Lower lobe of right lung (tissue), 2 donors: ENCODE data around the gene PDE6H. TPM values are rescaled to one million over a fixed set of nuclear protein-coding genes. Genes with fewer than 3 reads are reported as not detected.

Experiments
- ATAC-seq, 2 donors: fragments of 200-7000 bp; cut with Tn5 transposase; one replicate each; pipeline ENCODE4 v1.9.1; 2020 to 2022; ENCODE audit warnings: mild to moderate bottlenecking in 2 of 2, moderate library complexity in 2 of 2
- DNase-seq: peaks from one replicate; pipeline ENCODE4 v3.0.0-alpha.2; 2020
- H3K27ac ChIP-seq: fragments of 200-600 bp; one replicate; pipeline ENCODE4 v1.8.0; 2022
- H3K27me3 ChIP-seq: fragments of 200-600 bp; one replicate; pipeline ENCODE4 v1.8.0; 2022; ENCODE audit warnings: low read depth
- H3K36me3 ChIP-seq: fragments of 200-600 bp; one replicate; pipeline ENCODE4 v1.8.0; 2022; ENCODE audit warnings: mild to moderate bottlenecking
- H3K4me1 ChIP-seq: fragments of 200-600 bp; one replicate; pipeline ENCODE4 v1.8.0; 2022
- H3K4me3 ChIP-seq: fragments of 200-600 bp; one replicate; pipeline ENCODE4 v1.8.0; 2022; ENCODE audit warnings: mild to moderate bottlenecking
- H3K9me3 ChIP-seq: fragments of 200-600 bp; one replicate; pipeline ENCODE4 v1.8.0; 2022
- CTCF ChIP-seq: fragments of 200-600 bp; IDR thresholded peaks from one replicate; pipeline ENCODE4 v1.8.0; 2022; ENCODE audit warnings: antibody characterized with exemption, mild to moderate bottlenecking
- intact Hi-C: fragments of 100-400 bp; cut with DNase I; formaldehyde crosslinking; loops from one replicate; pipeline ENCODE4 v1.11.0; 2022
- total RNA-seq: library from RNA; stranded (reverse); fragmentation: NEBNext Ultra II Directional; extraction: Animal tissue kit (Norgen Biotek cat#: 25700); gene quantifications from one replicate; pipeline ENCODE4 v1.2.1, GENCODE V29; 2021
- donor health status: DM: no; HTN: yes; CAD: no; lungs with severe emphysema.

PDE6H gene
- total RNA-seq, 1 donor from 2014 or later = 0.53 TPM

- intact Hi-C loops = no loop called here
- Histone ChIP-seq H3K36me3 (no peaks in the 10 kb centered on the region), H3K4me3 (no peak overlapping the region), H3K27ac (peak overlapping the region; percentile 85), H3K27me3 (no peaks in the 10 kb centered on the region), H3K4me1 (peaks cover 32% of the 10 kb centered on the region), H3K9me3 (no peaks in the 10 kb centered on the region)
- ATAC-seq = no peak
- DNase-seq = no peak
- no peak for TF ChIP-seq CTCF
These were observed 10.0 kb upstream of the PDE6H start for GRCh38 chr12:14962797-14963196.

GRCh38 chr12:14963520-14963919 lies 9.3 kb upstream of the PDE6H start:
- intact Hi-C loops = no loop called here
- no peaks in the 10 kb centered on the region for H3K36me3 ChIP-seq
- no peak for TF ChIP-seq CTCF
- H3K27me3 ChIP-seq = no peaks in the 10 kb centered on the region
- H3K4me3 ChIP-seq = no peak overlapping the region
- ATAC-seq = no peak
- H3K27ac ChIP-seq = no peak overlapping the region
- no peaks in the 10 kb centered on the region for H3K9me3 ChIP-seq
- peaks cover 25% of the 10 kb centered on the region for H3K4me1 ChIP-seq
- DNase-seq = no peak

- DNase-seq = no peak
These were observed 8.4 kb upstream of the PDE6H start for GRCh38 chr12:14964406-14964805.

GRCh38 chr12:14965221-14965620 lies 7.6 kb upstream of the PDE6H start:
- TF ChIP-seq CTCF = no peak
- no peaks in the 10 kb centered on the region for H3K9me3 ChIP-seq
- peaks cover 10% of the 10 kb centered on the region for H3K4me1 ChIP-seq
- H3K4me3 ChIP-seq = no peak overlapping the region
- H3K27me3 ChIP-seq = no peaks in the 10 kb centered on the region
- H3K27ac ChIP-seq = no peak overlapping the region
- H3K36me3 ChIP-seq = no peaks in the 10 kb centered on the region
- intact Hi-C loops = no loop called here
- ATAC-seq = no peak
- no peak for DNase-seq

More at GRCh38 chr12:14964406-14964805, 8.4 kb upstream of the PDE6H start:
- intact Hi-C loops = no loop called here
- no peaks in the 10 kb centered on the region for H3K36me3 ChIP-seq
- no peak overlapping the region for H3K27ac ChIP-seq
- no peak for TF ChIP-seq CTCF
- H3K4me1 ChIP-seq = peaks cover 16% of the 10 kb centered on the region
- H3K9me3 ChIP-seq = no peaks in the 10 kb centered on the region
- no peak for ATAC-seq
- no peak overlapping the region for H3K4me3 ChIP-seq
- H3K27me3 ChIP-seq = no peaks in the 10 kb centered on the region

GRCh38 chr12:14968478-14968877 lies 4.4 kb upstream of the PDE6H start:
- ATAC-seq = no peak
- Histone ChIP-seq H3K27me3 (no peaks in the 10 kb centered on the region), H3K4me1 (no peaks in the 10 kb centered on the region), H3K9me3 (no peaks in the 10 kb centered on the region), H3K4me3 (no peak overlapping the region), H3K36me3 (no peaks in the 10 kb centered on the region), H3K27ac (no peak overlapping the region)
- intact Hi-C loops = no loop called here
- no peak for DNase-seq
- no peak for TF ChIP-seq CTCF

- Histone ChIP-seq H3K27ac (no peak overlapping the region), H3K4me1 (peaks cover 6% of the 10 kb centered on the region), H3K36me3 (no peaks in the 10 kb centered on the region), H3K4me3 (no peak overlapping the region), H3K27me3 (no peaks in the 10 kb centered on the region), H3K9me3 (no peaks in the 10 kb centered on the region)
- no peak for DNase-seq
- intact Hi-C loops = no loop called here
- ATAC-seq = no peak
- no peak for TF ChIP-seq CTCF
These were observed 2.4 kb upstream of the PDE6H start for GRCh38 chr12:14970473-14970872.
